ENCODE results near the gene TSSC4.

DNA sequence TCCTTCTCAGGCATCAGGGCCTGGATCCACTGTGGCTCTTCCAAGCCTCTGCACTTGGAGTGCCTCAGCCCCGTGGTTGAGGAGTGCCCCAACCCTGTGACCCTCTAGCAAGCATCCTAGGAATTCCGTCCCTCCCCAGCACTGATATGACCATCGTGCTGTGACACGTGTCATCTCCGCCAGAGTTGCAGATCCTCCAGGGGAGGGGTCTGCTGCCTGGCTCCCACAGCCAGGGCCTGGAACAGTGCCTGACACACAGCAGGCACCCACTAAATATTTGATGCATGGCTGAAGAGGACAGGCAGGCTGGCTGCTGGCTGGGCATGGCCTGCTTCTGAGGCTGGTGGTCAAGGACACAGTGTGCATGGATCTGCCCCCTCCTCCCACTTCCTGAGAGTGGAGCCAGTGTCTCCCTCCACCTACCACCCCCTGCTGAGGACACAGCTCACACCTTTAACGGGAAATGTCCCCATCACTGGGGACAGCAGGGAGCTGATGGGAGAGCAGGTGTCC lies 25.2 kb upstream of the TSSC4 start:
- TF ChIP-seq ZNF747 (tag by site-specific recombination; IDR thresholded peaks at IDR 0.05) (no peak), ZNF621 (tag by site-specific recombination; IDR thresholded peaks at IDR 0.05) (no peak), ZFP69B (tag by site-specific recombination; IDR thresholded peaks at IDR 0.05) (no peak), YY1 (tag by site-specific recombination; IDR thresholded peaks at IDR 0.05) (no peak), ZNF132 (tag by site-specific recombination; IDR thresholded peaks at IDR 0.05; ENCODE audit: borderline replicate concordance) (no peak), ZNF416 (tag by site-specific recombination; IDR thresholded peaks at IDR 0.05) (no peak)
- TF ChIP-seq, protein P1, sequence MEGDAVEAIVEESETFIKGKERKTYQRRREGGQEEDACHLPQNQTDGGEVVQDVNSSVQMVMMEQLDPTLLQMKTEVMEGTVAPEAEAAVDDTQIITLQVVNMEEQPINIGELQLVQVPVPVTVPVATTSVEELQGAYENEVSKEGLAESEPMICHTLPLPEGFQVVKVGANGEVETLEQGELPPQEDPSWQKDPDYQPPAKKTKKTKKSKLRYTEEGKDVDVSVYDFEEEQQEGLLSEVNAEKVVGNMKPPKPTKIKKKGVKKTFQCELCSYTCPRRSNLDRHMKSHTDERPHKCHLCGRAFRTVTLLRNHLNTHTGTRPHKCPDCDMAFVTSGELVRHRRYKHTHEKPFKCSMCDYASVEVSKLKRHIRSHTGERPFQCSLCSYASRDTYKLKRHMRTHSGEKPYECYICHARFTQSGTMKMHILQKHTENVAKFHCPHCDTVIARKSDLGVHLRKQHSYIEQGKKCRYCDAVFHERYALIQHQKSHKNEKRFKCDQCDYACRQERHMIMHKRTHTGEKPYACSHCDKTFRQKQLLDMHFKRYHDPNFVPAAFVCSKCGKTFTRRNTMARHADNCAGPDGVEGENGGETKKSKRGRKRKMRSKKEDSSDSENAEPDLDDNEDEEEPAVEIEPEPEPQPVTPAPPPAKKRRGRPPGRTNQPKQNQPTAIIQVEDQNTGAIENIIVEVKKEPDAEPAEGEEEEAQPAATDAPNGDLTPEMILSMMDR (tag by site-specific recombination; IDR thresholded peaks at IDR 0.05): no peak
